Spleen (tissue), 11 donors: ENCODE data around the gene EZR. TPM values are rescaled to one million over a fixed set of nuclear protein-coding genes. Genes with fewer than 3 reads are reported as not detected.

Experiments
- DNase-seq: peaks from one replicate; pipeline ENCODE4 v3.0.0-alpha.2; 2020
- H3K27ac ChIP-seq, 8 donors: fragments of 200-600 bp; sonication (generic) in 7 of 8; 1 replicate in 4 of 8; 2 replicates in 4 of 8; pipeline versions ENCODE4 v1.5.0 to v1.8.0; 2016 to 2021; ENCODE audit warnings: inconsistent platforms in 4 of 8, mild to moderate bottlenecking in 4 of 8, moderate library complexity in 1 of 8
- H3K27me3 ChIP-seq, 7 donors: fragments of 200-600 bp; sonication (generic) in 6 of 7; replicated peaks in 1 of 7; 1 replicate in 4 of 7; 2 replicates in 3 of 7; pipeline versions ENCODE4 v1.5.0 to v1.8.0; 2016 to 2021; ENCODE audit warnings: inconsistent platforms in 3 of 7, mild to moderate bottlenecking in 1 of 7
- H3K36me3 ChIP-seq, 6 donors: fragments of 200-600 bp; sonication (generic) in 5 of 6; 1 replicate in 4 of 6; 2 replicates in 2 of 6; pipeline versions ENCODE4 v1.5.0 to v1.8.0; 2016 to 2021; ENCODE audit warnings: inconsistent platforms in 2 of 6
- H3K4me1 ChIP-seq, 6 donors: fragments of 200-600 bp; sonication (generic) in 5 of 6; 1 replicate in 3 of 6; 2 replicates in 3 of 6; pipeline versions ENCODE4 v1.5.0 to v1.8.0; 2016 to 2021; ENCODE audit warnings: inconsistent platforms in 3 of 6
- H3K4me3 ChIP-seq, 8 donors: fragments of 200-600 bp; sonication (generic) in 7 of 8; 1 replicate in 4 of 8; 2 replicates in 4 of 8; pipeline versions ENCODE4 v1.5.0 to v1.8.0; 2016 to 2021; ENCODE audit warnings: inconsistent platforms in 4 of 8, mild to moderate bottlenecking in 4 of 8, moderate library complexity in 2 of 8
- H3K9me3 ChIP-seq, 8 donors: fragments of 200-600 bp; sonication (generic) in 7 of 8; 1 replicate in 4 of 8; 2 replicates in 4 of 8; pipeline versions ENCODE4 v1.5.0 to v1.8.0; 2016 to 2021; ENCODE audit warnings: inconsistent platforms in 4 of 8
- CTCF ChIP-seq, 11 experiments: fragments of 200-600 bp in 7 of 11; fragments of 450-650 bp in 4 of 11; sonication (generic) in 4 of 11; IDR thresholded peaks in 8 of 11; conservative IDR thresholded peaks in 3 of 11; 1 replicate in 7 of 11; 2 replicates in 4 of 11; pipeline versions ENCODE4 v1.4.0 to v1.8.0; 2016 to 2021; ENCODE audit warnings: antibody characterized with exemption in 11 of 11, inconsistent platforms in 4 of 11, mild to moderate bottlenecking in 1 of 11
- POLR2A ChIP-seq, 3 donors: fragments of 450-650 bp; IDR thresholded peaks; one replicate each; pipeline ENCODE4 v1.5.1; 2017; ENCODE audit warnings: antibody characterized with exemption in 3 of 3, mild to moderate bottlenecking in 1 of 3
- POLR2AphosphoS5 ChIP-seq, 3 donors: sonication (generic); formaldehyde crosslinking; IDR thresholded peaks; one replicate each; pipeline ENCODE4 v1.5.1; 2017; ENCODE audit warnings: antibody characterized with exemption in 3 of 3
- WGBS, 5 donors: extraction: QIAGEN DNeasy Blood & Tissue Kit in 3 of 5; methylation state at CpG; one replicate each; pipeline versions ENCODE4 v1.1.5 to v1.1.7; 2013 to 2018; 5-methylcytosine and 5-hydroxymethylcytosine counted together
- intact Hi-C: fragments of 100-400 bp; cut with DNase I; formaldehyde crosslinking; loops from one replicate; pipeline ENCODE4 v1.15.0; 2023; ENCODE audit warnings: low total_unique reads
- polyA plus RNA-seq, 3 donors: library from polyadenylated mRNA; stranded (reverse); fragments of 200-250 nt; gene quantifications; one replicate each; pipeline ENCODE4 v1.2.1, GENCODE V29; 2013
- total RNA-seq, 7 donors: library from RNA; depleted of rRNA in 3 of 7; stranded (reverse); fragments of >200 nt in 3 of 7; fragmentation: NEBNext Ultra II Directional in 4 of 7; extraction: Animal tissue kit (Norgen Biotek cat#: 25700) in 4 of 7; gene quantifications; one replicate each; pipeline versions ENCODE4 v1.1.0 to v1.2.1, GENCODE V29; 2016 to 2021
- donor health status: healthy with polysubstance abuse.
- donor health status: DM: no; HTN: no; CAD: no; lungs with moderate emphysema.
- donor health status: DM: no; HTN: no; CAD: no.
- donor health status: Bipolar disorder and iron deficiency.
- donor health status: healthy.
- donor health status: DM: no; HTN: no; CAD: no.
- donor health status: DM: yes; HTN: yes; CAD: no.

EZR gene
- total and polyA plus RNA-seq, 10 donors = 78.0 to 153 (median 114) TPM

DNA sequence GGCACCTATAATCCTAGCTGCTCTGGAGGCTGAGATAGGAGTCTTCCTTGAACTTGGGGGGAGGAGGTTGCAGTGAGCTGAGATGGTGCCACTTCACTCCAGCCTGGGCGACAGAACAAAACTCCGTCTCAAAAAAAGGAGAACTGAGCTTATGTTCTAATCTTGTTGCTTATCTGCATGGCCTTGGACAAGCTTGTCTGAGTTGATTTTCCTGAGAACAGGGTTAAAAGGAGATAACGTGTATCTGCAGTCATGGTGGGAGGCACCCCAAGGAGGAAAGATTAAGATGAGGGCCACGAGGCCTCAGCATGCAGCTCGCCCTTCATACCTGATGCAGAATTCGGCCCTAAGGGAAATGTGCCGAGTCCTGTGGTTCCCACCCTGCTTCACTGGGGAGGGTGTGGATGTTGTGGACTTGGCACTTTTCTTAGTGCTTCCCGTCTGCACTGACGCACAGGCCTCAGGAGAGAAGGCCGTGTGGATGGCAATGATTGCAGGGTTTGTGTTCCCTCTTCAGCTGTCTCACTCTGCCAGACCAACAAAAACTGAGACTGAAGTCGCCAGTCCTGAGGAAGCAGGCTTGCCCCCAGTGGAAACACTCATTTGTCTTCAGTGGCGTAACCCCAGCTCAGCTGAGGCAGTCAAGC lies 56.3 kb downstream of the EZR start:
- TF ChIP-seq CTCF (IDR thresholded peaks at IDR 0.05 in 8 of 11, conservative IDR thresholded peaks at IDR 0.05 in 3 of 11) (no peak), POLR2AphosphoS5 (IDR thresholded peaks at IDR 0.05) (peak in 2 of 3 donors; percentile 50 to 72)
- Histone ChIP-seq H3K36me3 (peaks cover 0 to 100% (median 48%) of the 10 kb centered on the region in 6 donors), H3K9me3 (no peaks in the 10 kb centered on the region), H3K4me1 (no peaks in the 10 kb centered on the region), H3K4me3 (no peak overlapping the region), H3K27me3 (no peaks in the 10 kb centered on the region), H3K27ac (peak overlapping the region in 2 of 8 donors; percentile 11 to 53)
- 63 to 81% (median 70%) methylated on average over 12 of the region's 12 CpGs for WGBS, 5 donors
- DNase-seq = no peak
- intact Hi-C loops = no loop called here

- no peaks in the 10 kb centered on the region for H3K4me1 ChIP-seq
- intact Hi-C loops = no loop called here
- 92 to 97% (median 93%) methylated on average over 10 of the region's 10 CpGs for WGBS, 5 donors
- no peaks in the 10 kb centered on the region for H3K9me3 ChIP-seq
- TF ChIP-seq POLR2AphosphoS5 (IDR thresholded peaks at IDR 0.05) (peak in 2 of 3 donors; percentile 28 to 71), CTCF (IDR thresholded peaks at IDR 0.05 in 8 of 11, conservative IDR thresholded peaks at IDR 0.05 in 3 of 11) (no peak), POLR2A (IDR thresholded peaks at IDR 0.05) (no peak)
- no peaks in the 10 kb centered on the region for H3K27me3 ChIP-seq
- no peak for DNase-seq
- H3K4me3 ChIP-seq = no peak overlapping the region
- H3K36me3 ChIP-seq = peaks cover 0 to 100% (median 40%) of the 10 kb centered on the region in 6 donors
- no peak overlapping the region for H3K27ac ChIP-seq
Measured at GRCh38 chr6:158761746-158762145, 57.4 kb downstream of the EZR start.

DNA sequence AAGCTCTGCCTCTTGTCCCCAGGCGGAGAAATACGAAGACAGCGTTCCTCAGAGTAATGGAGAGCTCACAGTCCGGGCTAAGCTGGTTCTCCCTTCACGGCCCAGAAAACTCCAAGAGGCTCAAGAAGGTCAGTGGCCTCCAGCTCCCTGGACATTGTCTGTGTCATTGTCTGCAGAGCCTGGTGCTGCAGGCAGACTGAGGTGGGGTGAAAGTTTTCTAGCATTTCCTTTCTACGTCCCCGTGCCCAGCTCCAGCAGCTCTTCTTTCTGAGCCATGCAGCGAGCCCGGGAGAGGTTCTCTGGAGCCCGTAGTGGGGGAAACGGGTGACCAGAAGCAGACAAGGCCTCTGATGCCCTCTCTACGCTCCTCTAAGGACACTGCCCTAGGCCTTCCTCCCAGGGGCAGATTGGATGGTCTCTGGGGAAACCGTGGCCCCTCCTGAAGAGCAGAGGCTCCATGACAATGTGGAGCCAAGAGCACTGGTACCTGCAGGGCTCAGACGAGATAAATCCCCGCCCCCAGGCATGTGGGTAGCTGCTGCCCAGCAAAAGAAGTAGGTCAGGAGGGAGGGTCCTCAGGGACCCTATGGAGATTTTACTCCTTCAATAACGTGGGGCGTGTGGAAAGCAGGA lies 58.4 kb downstream of the EZR start:
- intact Hi-C loops = no loop called here
- Histone ChIP-seq H3K36me3 (peaks cover 0 to 95% (median 31%) of the 10 kb centered on the region in 6 donors), H3K4me1 (no peaks in the 10 kb centered on the region), H3K27me3 (no peaks in the 10 kb centered on the region), H3K4me3 (no peak overlapping the region), H3K27ac (no peak overlapping the region), H3K9me3 (no peaks in the 10 kb centered on the region)
- 77 to 82% (median 81%) methylated on average over 13 to 17 of the region's 17 CpGs for WGBS, 5 donors
- TF ChIP-seq CTCF (IDR thresholded peaks at IDR 0.05 in 8 of 11, conservative IDR thresholded peaks at IDR 0.05 in 3 of 11) (no peak), POLR2A (IDR thresholded peaks at IDR 0.05) (no peak), POLR2AphosphoS5 (IDR thresholded peaks at IDR 0.05) (no peak)
- DNase-seq = no peak

DNA sequence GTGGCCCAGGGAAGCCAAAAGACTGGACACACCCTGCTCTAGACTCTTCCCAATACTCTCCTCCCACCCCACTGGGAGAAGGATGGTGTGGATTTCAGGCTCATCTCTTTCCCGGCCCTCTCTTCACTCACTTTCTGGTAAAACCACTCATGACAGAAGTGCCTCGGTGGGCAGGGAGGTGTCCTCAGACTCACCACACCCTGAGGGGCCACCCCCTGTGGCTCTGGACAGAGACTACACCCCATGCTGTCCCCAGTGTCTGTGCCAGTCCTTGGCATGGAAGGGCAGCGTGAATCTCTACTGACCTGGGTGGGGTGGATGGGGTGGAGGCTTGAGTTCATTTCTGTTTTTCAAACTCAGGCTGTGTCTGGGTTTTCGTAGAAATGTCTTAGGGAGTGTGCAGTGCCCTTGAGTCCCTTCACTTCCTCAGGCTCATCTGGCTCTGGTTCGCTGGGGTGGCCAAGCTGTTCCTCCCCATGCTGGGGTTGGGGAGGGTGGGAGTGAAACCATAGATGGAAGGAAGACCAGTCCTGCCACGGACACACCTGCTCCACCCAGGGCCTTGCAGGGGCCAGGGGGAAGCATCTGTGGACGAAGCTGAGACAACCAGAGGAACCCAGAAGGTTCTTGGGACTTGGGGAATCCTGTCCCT lies 59.1 kb downstream of the EZR start:
- no peak for DNase-seq
- WGBS, 5 donors = 74 to 80% (median 77%) methylated on average over 6 to 7 of the region's 7 CpGs
- no peak for TF ChIP-seq POLR2A (IDR thresholded peaks at IDR 0.05)
- TF ChIP-seq POLR2AphosphoS5 (IDR thresholded peaks at IDR 0.05) = no peak
- TF ChIP-seq CTCF (IDR thresholded peaks at IDR 0.05 in 8 of 11, conservative IDR thresholded peaks at IDR 0.05 in 3 of 11) = no peak

More for the DNA sequence above, 59.1 kb downstream of the EZR start:
- no peaks in the 10 kb centered on the region for H3K9me3 ChIP-seq
- no peaks in the 10 kb centered on the region for H3K4me1 ChIP-seq
- no peaks in the 10 kb centered on the region for H3K27me3 ChIP-seq
- no peak overlapping the region for H3K4me3 ChIP-seq
- H3K36me3 ChIP-seq = peaks cover 0 to 94% (median 24%) of the 10 kb centered on the region in 6 donors
- H3K27ac ChIP-seq = no peak overlapping the region
- intact Hi-C loops = no loop called here
